Fibroblast of pulmonary artery (primary cell): Measurements from ENCODE around the gene PLIN4.

Experiments used
- DNase-seq: peaks from one replicate; pipeline ENCODE4 v3.0.0-alpha.2; 2010; ENCODE audit warnings: low read depth
- H3K4me3 ChIP-seq: replicated peaks from 2 replicates; pipeline ENCODE4 v1.5.1; 2011; ENCODE audit warnings: low read depth, mild to moderate bottlenecking, control low read depth, low read length, moderate library complexity
- CTCF ChIP-seq: IDR thresholded peaks from 2 replicates; pipeline ENCODE4 v1.5.1; 2011; ENCODE audit warnings: mild to moderate bottlenecking, control low read depth, low read length, inconsistent platforms; ENCODE audit errors: missing control alignments

The PLIN4 gene

GRCh38 chr19:4516939-4517300, 1.4 kb downstream of the PLIN4 start:
- no peak overlapping the region for H3K4me3 ChIP-seq
- no peak for TF ChIP-seq CTCF

GRCh38 chr19:4516199-4516938, 1.9 kb downstream of the PLIN4 start:
- H3K4me3 ChIP-seq: no peak overlapping the region
- no peak for TF ChIP-seq CTCF
- no peak for DNase-seq

More at GRCh38 chr19:4516939-4517300, 1.4 kb downstream of the PLIN4 start:
- DNase-seq: no peak

- no peak for TF ChIP-seq CTCF
- H3K4me3 ChIP-seq: no peak overlapping the region
- no peak for DNase-seq
Observed at GRCh38 chr19:4515732-4516131, 2.6 kb downstream of the PLIN4 start.

- H3K4me3 ChIP-seq: no peak overlapping the region
- no peak for TF ChIP-seq CTCF
- DNase-seq: no peak
Observed at GRCh38 chr19:4513248-4513647, 5.0 kb downstream of the PLIN4 start.

- TF ChIP-seq CTCF: no peak
- no peak for DNase-seq
- no peak overlapping the region for H3K4me3 ChIP-seq
Observed at GRCh38 chr19:4512070-4512469, 6.2 kb downstream of the PLIN4 start.

GRCh38 chr19:4511300-4512054, 6.8 kb downstream of the PLIN4 start:
- no peak for TF ChIP-seq CTCF
- no peak overlapping the region for H3K4me3 ChIP-seq
- no peak for DNase-seq
